C4-2B (cell line): ENCODE measurements around the gene ARMC7.
"Not testable (repeated sequence)": the region's sequence is repeated elsewhere in the genome, so short reads cannot be mapped to it uniquely, and the experiment has no call there.

Experiments
- CTCF ChIP-seq: fragments of 450-650 bp; conservative IDR thresholded peaks from 2 replicates; pipeline ENCODE4 v1.5.1; 2017; ENCODE audit warnings: mild to moderate bottlenecking
- ZFX ChIP-seq: fragments of 450-650 bp; IDR thresholded peaks from 2 replicates; pipeline ENCODE4 v1.6.1; 2017

GRCh38 chr17:75133607-75134347 lies 24.0 kb downstream of the ARMC7 start:
- not testable (repeated sequence) for TF ChIP-seq CTCF, ZFX
